Activated naive CD4-positive, alpha-beta T cell treated with Interleukin-2 at 50 U/mL for 16 hours (primary cell): ENCODE results near the gene EGR1.

Experiments
- DNase-seq: peaks from one replicate; pipeline ENCODE4 v3.0.0-alpha.2; 2020

The EGR1 gene

DNA sequence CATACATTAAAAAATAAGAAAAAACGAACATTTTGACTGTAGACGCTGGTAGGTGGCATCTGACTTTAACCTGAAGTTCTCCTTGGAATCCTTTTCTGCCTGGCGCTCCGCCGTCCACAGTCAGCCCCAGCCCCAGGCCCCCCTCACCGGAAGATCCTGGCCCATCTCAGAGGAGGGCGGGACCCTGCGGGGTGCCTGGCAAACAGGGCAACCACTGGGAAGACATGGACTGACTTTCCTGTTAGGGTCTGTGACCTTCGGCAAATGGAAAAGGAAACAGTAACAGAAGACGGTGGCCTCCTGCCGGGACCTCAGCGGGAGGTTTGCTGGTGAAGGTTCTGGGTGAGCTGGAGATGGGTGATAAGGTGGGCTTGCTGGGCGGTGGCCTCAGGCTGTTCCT, 11.7 kb upstream of the EGR1 start:
- no peak for DNase-seq

DNA sequence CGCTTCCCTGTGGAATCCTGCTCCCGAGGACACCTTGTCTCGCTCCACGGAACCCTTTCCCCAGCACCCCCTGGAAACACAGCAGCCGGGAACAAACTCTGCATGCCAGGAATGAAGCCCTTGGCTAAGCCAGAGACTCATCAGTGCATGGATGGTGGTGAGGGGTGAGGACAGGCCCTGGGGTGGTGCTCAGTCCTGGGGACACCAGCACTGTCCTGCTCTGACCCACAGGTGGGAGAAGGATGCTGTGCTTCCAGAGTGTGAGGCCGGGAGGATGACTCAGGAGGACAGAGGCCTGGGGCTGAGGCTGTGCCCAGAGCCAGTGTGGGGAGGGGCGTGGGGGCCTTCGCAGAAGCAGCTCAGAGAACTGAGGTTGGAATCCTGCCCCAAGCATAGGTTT, 11.2 kb upstream of the EGR1 start:
- no peak for DNase-seq

DNA sequence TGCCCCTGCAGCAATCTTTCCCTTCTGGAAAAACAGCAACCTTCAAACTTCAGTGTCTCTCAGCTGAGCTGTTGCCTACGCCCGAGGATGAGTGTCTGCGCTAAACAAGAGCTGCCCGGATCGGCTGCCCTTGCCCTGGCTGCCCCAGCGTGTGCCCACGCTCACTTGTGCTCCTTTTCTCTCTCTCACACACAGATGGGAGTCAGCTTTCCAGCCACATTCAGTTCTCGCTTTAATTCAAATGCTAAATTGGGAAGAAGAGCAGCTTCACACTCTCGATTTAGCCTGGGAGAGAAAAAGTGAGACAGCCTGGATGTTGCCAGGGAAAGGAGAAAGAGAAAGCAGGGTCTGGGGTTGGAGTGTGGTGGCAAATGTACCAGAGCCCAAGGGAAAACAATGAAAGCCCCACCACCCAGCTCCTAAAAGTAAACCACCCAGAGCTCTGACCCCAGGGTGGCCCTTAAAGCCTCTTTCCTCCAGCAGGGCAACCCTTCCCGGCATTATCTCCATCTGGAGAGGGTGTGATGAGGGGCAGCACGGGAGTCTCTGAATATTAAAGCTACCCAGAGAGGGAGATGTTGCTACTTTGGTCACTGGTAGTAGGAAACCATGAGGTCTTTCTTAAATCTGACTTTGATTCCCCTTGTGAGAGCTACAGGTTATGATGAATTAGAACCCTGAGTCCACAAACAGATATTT, 9.9 kb upstream of the EGR1 start:
- DNase-seq: no peak

DNA sequence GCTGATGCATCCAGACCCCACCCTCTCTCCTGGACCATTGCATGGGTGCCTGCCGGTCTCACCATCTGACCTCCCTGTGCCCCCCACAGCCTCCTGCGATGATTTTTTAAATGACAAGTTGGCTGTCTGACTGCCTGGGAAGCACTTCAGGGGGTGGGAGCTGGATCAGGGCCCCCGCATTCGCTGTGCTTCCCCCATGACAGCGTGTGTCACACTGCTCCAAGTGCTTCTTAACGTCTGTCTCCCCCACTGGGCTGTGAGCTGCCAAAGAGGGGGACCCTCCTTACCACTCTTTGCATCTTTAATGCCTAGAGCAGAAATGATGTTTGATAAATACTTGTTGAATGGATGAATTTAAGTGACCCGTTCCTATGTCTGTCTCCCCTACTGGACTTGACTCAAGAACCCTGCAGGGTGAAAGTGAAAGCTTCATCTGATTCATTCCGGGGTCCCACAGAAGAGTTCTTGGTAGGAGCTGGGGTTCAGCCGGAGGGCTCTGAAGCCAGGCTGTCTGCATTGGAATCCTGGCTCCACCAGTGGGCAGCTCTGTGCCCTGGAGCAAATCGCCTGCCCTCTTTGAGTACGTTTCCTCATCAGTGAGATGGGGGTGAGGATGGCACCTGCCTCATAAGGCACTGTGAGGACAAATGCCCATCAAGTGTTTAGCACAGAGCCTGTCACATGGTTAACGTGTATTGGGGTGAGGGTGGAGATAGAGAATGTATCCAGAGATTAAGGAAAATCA, 7.6 kb upstream of the EGR1 start:
- DNase-seq: no peak

DNA sequence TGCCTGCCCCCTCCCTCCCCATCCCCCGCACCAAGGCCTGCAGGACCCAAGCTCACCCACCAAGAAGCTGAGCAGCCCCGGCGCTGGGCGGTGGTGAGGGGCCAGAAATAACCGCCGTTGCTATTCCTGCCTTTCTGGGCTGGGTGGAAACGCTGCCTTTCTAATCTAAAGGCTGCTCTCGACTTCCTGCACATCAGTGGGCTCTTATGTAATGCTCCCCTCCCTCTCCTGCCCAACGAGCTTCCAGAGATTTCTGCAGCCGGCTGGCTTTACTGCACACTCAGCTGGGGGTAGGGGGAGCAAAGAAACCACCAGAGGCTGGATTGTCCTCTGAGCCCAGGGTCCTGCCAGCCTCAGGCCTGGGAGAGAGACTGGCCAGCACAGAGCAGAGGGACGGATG, 6.9 kb upstream of the EGR1 start:
- DNase-seq: no peak

DNA sequence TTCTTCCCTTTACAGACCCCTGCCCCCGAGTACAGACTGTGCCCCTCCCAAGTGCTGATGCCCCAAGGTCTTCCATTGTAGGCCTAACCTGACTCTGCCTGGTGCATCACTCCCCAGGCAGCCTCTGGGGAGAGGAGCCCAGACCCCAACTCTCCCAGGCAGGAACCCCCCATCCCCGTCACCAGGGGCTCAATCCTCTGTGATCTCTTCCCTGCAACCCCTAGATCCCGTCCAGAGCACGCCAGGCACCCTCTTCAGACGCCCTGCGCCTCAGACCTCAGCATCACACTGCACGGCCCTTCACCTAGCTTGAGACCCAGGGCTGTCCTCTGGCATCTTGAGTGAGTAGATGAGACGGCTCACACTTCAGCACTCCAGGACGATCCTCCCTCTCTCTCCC, 6.4 kb upstream of the EGR1 start:
- no peak for DNase-seq

DNA sequence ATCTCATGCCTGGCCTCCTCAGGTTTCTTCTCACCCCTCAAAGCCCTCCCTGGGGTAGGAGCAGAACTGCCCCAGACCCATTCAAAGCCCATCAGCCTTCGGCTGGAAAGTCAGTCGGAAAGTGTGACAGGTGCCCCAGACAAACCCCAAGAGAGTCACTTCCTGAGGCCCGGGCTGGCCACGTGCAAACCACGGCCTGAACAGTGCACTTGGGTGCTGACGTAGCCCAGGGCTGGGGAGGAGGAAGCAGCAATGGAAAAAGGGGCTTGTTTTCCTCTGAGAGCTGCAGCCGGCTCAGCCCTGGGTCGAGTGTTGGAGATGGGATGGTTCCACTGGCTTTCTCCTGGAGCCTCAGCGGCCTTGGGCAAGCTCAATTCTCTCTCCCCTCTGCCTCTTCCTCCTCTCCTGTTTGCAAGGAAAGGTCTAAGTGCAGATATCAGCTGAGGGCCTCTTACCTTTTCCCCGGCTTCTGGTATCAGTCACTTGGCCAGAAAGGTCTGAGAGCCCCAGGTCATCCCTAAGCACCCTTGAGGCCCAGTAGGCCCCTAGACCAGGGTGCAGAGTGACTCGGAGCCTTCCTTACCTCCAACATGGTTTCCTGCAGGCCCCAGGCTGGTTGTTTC, 5.9 kb upstream of the EGR1 start:
- DNase-seq: peak; percentile 86

DNA sequence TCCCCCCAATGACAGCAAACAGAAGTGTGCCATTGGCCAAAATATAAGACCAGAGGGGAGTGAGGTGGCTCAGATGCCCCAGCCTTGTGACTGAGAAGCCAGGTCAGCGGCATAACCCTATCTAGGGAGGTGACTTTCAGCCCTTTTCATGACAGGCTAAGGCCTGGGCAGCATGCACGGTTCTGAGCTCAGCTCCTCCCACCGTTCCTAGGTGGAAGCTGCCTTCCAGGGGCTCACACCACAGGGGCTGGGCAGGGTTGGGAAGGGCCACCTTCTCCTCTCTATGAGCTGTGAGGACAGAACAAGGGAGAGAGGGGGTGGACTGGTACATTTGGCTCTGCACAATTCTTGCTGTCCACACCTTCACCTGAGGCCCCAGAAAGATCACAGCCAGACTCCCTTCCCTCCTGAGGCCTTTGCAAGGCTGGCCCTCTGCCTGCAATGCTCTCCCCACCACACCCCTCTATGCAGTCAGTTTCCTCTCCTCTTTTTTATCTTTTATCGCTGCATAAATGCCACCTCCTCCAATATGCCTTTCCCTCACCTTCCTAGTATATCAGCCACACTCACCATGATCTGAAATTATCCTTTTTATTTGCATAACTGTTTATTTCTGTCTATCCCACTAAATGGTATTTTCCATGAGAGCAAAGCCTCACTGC, 5.1 kb upstream of the EGR1 start:
- no peak for DNase-seq

DNA sequence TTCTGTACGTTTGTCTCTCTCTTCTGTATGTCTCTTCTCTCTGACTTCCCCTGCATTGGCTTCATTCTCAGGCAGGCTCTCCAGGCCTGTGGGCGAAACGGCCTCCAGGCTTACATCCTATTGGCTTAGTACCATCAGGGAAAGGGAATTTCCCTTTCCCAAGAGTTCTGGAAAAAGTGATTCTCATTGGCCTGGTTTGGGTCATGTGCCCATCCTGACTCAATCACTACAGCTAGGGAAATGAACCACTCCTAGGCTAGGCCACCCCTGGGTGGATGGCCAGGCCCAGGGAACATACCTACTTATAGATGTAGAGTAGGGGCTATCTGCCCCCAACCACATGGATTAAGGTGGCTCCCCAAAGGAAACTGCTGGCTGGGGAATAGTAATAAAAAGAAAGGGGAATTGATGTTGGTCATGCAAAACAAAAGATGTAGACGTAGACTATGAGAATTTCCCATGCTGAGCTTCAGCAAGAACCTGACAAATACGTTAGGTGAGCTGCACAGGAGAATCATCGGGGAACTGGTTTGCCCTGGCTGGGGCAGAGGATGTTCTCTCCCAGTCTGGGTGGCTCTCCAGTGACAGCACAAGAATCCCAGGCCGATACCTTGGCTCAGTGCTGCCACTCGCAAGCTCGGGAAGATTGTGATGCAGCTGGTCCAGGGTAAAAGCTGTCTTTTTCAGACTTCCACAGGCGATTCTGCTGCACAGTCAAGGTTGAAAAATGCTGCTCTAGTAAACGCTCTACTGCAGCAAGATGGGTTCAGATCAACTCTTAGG, 3.7 kb upstream of the EGR1 start:
- no peak for DNase-seq

DNA sequence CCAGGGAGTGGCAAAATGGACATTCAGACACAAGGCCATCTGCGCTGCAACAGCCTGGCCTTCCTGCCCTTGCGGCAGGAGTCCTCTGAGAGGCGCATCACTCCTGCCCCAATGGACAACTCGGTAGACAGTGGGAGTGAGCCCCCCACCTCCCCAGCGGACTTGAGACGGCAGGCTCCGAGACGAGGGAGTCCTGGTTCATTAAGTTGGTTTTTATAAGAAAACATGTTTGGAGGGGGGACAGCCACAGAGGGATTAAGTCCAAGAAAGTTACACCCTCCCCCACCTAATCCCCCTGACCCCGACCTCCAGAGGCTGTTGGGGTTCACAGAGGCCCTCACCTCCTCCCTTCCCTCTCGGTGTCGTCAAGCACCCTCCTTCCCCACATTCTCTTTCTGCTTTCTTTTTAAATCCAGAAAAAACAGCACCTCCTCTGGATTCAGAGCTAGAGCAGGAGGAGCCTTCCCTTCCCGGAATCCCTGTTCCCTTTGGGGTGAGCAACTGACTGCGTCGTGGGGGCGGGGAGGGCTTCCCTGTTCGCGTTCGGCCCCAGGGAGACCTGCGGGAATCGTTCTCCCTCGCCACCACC, 1.8 kb upstream of the EGR1 start:
- no peak for DNase-seq

DNA sequence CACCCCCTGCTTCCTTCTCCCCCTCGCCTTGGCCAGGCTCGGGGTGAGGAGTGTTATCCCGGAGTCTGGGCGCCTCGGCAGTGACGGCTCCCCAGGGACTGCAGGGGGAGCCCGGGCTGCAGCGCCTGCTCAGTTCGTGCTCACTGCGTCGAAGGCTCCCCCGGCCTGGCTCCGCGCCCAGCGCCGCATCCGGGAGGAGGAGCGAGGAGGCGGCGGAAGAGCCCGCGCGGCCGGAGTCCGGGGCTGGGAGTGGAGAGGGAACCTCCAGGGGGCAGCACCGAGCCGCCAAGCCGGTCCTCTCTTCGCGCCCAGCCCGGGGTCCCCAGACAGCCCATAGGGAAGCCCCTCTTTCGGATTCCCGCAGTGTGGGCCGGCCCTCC, 1.3 kb upstream of the EGR1 start:
- peak; percentile 93 for DNase-seq

DNA sequence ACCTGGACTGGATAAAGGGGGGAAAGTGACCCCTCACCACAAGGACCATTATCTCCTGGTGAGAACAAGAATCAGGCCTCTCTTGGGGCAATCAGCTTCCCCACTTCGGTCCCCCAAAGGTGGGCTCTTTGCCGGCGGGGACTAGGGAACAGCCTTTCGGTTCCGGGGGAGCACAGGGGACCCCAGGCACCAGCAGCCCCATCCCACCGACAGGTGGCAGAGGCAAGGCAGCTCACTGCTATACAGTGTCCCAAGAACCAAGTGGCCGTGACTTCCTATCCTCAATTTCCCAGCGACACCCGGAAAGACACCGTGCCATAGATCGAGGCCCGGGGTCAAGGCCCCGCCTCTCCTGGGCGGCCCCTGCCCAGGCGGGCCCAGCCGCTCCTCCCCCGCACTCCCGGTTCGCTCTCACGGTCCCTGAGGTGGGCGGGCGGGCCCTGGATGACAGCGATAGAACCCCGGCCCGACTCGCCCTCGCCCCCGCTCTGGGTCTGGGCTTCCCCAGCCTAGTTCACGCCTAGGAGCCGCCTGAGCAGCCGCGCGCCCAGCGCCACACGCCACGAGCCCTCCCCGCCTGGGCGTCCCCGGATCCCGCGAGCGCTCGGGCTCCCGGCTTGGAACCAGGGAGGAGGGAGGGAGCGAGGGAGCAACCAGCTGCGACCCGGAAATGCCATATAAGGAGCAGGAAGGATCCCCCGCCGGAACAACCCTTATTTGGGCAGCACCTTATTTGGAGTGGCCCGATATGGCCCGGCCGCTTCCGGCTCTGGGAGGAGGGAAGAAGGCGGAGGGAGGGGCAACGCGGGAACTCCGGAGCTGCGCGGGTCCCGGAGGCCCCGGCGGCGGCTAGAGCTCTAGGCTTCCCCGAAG, 655 bp upstream of the EGR1 start:
- DNase-seq: peak; percentile 95

DNA sequence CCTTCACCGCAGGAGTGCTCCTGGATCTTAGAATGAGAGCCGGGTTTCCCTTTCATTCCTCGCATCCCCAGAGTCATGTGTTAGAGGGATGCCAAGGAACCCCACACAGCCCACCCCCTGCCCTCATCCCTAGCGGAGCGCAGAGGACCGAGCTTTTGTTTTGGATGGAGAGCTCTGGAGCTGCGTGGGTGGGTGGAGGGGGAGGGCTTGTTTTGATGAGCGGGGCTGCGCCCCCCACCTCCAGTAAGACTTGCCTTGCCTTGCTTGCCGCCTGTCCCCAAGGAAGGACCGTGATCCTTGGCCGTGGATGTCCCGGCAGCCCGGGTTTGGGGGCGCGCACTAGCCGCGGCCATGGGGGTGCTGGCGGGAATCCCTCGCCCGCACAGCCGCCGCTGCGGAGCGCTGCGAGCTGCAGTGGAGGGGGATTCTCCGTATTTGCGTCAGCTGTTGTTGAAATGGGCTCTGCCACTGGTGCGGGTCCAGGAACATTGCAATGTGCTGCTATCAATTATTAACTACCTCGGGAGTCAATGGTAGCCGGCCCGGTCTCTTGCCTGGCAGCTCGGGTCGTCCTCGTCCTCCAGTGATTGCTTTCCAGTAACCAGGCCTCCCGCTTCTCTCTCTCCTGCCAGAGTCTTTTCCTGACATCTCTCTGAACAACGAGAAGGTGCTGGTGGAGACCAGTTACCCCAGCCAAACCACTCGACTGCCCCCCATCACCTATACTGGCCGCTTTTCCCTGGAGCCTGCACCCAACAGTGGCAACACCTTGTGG, 1.0 kb downstream of the EGR1 start:
- peak; percentile 20 for DNase-seq

DNA sequence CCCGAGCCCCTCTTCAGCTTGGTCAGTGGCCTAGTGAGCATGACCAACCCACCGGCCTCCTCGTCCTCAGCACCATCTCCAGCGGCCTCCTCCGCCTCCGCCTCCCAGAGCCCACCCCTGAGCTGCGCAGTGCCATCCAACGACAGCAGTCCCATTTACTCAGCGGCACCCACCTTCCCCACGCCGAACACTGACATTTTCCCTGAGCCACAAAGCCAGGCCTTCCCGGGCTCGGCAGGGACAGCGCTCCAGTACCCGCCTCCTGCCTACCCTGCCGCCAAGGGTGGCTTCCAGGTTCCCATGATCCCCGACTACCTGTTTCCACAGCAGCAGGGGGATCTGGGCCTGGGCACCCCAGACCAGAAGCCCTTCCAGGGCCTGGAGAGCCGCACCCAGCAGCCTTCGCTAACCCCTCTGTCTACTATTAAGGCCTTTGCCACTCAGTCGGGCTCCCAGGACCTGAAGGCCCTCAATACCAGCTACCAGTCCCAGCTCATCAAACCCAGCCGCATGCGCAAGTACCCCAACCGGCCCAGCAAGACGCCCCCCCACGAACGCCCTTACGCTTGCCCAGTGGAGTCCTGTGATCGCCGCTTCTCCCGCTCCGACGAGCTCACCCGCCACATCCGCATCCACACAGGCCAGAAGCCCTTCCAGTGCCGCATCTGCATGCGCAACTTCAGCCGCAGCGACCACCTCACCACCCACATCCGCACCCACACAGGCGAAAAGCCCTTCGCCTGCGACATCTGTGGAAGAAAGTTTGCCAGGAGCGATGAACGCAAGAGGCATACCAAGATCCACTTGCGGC, 1.8 kb downstream of the EGR1 start:
- DNase-seq: no peak

DNA sequence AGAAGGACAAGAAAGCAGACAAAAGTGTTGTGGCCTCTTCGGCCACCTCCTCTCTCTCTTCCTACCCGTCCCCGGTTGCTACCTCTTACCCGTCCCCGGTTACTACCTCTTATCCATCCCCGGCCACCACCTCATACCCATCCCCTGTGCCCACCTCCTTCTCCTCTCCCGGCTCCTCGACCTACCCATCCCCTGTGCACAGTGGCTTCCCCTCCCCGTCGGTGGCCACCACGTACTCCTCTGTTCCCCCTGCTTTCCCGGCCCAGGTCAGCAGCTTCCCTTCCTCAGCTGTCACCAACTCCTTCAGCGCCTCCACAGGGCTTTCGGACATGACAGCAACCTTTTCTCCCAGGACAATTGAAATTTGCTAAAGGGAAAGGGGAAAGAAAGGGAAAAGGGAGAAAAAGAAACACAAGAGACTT, 2.4 kb downstream of the EGR1 start:
- no peak for DNase-seq

DNA sequence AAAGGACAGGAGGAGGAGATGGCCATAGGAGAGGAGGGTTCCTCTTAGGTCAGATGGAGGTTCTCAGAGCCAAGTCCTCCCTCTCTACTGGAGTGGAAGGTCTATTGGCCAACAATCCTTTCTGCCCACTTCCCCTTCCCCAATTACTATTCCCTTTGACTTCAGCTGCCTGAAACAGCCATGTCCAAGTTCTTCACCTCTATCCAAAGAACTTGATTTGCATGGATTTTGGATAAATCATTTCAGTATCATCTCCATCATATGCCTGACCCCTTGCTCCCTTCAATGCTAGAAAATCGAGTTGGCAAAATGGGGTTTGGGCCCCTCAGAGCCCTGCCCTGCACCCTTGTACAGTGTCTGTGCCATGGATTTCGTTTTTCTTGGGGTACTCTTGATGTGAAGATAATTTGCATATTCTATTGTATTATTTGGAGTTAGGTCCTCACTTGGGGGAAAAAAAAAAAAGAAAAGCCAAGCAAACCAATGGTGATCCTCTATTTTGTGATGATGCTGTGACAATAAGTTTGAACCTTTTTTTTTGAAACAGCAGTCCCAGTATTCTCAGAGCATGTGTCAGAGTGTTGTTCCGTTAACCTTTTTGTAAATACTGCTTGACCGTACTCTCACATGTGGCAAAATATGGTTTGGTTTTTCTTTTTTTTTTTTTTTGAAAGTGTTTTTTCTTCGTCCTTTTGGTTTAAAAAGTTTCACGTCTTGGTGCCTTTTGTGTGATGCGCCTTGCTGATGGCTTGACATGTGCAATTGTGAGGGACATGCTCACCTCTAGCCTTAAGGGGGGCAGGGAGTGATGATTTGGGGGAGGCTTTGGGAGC, 3.1 kb downstream of the EGR1 start:
- no peak for DNase-seq

DNA sequence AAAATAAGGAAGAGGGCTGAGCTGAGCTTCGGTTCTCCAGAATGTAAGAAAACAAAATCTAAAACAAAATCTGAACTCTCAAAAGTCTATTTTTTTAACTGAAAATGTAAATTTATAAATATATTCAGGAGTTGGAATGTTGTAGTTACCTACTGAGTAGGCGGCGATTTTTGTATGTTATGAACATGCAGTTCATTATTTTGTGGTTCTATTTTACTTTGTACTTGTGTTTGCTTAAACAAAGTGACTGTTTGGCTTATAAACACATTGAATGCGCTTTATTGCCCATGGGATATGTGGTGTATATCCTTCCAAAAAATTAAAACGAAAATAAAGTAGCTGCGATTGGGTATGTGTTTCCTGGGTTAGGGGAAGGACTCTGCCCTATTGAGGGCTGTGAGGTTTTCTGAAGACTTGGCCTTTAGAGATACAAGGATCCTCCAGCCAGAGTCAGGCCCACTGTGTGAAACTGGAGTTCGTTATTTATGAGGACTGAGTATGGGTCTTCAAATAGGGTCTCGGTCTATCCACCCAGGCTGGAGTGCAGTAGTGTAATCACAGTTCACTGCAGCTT, 3.8 kb downstream of the EGR1 start:
- DNase-seq: no peak

DNA sequence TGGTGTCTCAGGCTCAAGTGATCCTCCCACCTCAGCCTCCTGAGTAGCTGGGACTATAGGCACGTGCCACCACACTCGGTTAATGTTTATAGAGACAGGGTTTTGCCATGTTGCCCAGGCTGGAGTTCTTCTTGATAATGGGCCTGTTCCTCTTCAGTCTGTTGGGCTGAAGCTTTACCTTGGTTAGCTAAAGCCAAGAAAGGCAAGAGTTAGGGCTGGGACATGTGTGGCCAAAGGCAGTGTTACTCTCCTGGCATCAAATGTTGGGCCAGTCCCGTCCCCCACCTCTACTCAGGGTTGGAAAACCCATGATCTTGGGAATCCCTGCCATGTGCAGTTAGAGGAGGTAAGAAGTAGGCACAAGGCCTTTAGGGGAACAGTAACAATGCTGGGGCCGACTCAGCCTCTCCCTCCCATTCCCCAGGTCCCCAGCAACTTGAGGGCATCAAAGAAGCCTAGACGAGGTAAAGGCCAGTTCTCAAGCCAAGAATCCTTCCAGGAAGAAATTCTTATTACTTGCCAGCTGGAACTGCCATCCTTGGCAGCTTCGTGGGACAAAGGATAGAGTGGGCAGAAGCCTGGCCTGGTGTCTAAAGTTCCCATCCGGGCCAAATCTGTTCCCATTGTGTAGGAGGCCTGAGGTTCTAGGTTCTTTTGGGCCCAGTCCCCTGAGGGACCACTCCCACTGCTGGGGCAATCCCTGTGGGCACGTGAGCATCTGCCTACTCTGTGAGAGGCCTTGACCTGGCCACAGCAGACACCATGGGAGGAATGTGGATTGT, 4.5 kb downstream of the EGR1 start:
- no peak for DNase-seq
